HG03457 (cell line): ENCODE results near the gene NPBWR2.
"Not testable (repeated sequence)": the region's sequence is repeated elsewhere in the genome, so short reads cannot be mapped to it uniquely, and the experiment has no call there.

Source experiments
- ATAC-seq: cut with Tn5 transposase; IDR thresholded peaks from one replicate; pipeline ENCODE4 v1.9.1; 2021; ENCODE audit warnings: moderate number of reproducible peaks; ENCODE audit not compliant: unreplicated experiment

Gene NPBWR2

DNA sequence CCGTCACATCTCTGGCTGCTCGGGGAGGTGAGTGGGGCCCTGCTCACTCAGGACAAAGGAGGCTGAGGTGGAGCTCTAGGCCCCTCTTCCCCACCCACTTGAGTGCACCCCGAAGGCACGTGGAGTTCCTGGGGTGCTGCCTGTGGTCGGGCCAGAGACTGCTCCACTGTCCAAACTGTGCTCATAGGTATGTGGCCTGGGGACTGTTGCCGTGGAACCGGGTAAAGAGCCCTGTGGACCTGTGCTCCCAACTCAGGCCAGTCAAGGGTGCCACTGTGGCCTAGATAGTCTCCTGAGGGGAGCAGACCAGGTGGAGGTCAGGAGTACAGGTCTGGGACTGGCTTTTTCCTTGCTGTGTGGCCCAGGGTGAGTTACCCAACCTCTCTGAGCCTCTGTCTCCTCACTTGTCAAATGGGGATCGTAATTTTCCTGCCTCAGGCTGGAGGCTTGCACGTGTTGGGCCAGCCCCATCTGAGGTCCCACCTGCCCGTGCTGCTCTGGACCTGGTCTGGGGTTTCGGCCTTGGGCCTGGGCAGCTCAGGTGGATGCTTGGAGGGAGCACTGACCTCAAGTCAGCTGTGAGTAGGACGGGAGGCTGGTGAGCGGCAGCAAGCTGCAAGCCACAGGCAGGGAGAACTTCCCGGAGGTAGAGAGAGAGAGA, 12.4 kb upstream of the NPBWR2 start:
- no peak for ATAC-seq

DNA sequence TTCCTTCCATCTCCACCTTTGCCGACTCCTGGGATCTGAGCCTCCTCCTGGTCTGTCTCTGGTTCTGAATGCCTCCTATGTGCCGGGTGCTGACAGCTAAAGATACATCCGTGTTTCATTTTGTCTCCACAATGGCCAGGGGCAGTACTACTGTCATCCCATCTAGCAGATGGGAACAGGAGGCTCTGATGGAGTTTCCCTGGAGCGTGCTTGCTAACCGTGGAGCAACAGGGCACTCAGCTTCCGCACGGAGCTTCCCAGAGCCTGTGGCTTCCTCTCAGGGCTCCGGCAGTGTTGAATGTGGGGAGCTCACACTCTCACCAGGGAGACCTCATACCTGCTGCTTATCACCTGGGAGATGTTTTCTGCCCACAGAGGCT, 11.9 kb upstream of the NPBWR2 start:
- no peak for ATAC-seq

DNA sequence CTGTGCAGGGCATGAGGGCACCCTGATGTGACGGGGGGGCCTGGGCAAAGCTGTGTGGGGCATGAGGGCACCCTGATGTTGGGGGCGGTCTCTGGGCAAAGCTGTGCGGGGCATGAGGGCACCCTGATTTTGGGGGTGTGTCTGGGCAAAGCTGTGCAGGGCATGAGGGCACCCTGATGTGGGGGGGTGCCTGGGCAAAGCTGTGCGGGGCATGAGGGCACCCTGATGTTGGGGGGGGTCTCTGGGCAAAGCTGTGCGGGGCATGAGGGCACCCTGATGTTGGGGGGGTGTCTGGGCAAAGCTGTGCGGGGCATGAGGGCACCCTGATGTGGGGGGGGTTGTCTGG, 10.0 kb upstream of the NPBWR2 start:
- ATAC-seq, result not testable (repeated sequence)

DNA sequence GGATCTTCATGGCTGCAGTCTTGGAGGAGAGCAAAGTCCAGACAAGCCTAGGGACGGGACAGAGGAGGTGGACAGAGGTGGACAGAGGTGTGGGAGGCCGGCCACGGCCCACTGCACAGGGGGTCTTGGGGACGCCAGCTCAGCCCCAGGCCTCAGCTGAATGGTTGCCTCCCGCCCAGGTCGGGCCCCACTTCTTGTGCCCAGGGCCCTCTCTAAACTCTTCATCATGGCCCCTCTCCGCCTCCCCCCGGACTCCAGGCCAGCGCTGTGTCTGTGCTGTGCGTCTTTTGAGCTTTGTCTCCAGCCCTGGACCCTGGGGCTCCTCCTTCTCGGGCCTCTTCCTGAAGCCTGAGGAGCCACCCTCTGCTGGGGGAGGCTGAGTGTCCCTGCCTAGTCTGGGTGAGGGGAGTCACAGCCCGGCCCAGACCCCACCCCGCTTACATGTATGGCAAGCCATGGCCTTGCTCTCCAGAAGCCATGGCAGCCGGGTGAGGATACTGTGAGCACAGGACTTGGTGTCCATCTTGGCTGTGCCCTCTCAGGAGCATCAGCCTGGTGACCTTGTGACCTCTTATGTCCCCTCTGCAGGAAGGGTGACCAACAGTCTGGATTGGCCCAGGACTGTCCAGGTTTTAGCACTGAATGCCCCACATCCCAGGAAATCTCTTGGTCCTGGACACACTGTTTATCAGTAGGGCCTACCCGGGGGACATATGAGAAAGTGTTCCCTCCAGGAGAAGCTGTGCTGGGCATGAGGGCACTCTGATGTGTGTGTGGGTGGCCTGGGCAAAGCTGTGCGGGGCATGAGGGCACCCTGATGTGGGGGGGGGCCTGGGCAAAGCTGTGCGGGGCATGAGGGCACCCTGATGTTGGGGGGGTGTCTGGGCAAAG, 9.4 kb upstream of the NPBWR2 start:
- ATAC-seq, result no peak

DNA sequence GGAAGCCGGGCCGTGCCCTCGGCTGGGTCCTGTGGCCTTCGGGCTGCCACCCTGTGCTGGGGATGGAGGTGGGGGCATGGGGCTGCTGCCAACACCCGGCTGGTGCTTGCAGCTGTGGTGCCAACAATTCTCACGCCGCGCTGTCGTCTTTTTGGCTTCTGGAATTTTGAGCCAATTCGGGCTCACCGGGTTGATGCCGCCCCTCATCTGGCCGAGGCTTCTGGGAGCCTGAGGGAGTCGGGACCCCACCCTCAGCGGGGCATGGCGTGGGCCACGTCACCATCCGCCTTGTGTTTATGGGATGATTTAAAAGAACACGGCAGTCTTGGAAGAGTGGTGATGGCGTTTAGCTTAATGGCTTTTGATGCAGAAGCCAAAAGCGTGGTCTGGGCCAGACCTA, 8.7 kb upstream of the NPBWR2 start:
- ATAC-seq, result no peak

DNA sequence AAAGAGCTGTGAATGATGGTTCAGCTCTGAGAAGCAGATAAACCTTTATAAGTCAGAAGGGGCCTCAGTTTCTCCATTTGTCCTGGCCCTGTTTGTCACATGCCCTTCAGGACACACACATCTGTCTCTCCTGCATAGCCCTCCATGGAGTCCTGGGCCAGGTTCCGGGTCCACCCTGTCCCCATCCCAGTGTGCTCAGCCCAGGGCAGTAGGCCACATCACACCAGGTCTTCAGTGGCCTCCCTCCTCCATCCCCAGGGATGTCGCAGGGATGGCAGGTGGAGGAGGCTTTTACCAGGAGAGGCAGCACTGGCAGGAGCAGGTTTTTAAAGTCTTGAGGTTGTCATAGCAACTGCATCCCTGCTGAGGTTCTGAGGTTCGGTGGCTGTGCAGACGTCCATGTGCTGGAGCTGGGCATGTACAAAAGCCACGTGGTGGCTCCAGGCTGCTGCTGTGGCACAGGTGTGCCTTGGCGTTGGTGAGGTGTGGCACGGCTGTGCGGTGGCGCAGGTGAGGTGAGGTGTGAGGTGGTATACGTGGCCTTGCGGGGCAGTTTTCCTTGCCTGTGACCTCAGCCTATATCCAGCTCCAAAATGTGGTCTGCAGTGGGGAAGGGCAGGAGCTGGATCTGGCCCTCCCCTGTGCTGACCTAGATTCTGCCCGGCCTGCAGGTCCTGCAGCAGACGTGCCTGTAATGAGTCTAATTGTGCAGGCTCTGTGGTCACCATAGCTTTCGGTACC, 8.0 kb upstream of the NPBWR2 start:
- ATAC-seq, result no peak

DNA sequence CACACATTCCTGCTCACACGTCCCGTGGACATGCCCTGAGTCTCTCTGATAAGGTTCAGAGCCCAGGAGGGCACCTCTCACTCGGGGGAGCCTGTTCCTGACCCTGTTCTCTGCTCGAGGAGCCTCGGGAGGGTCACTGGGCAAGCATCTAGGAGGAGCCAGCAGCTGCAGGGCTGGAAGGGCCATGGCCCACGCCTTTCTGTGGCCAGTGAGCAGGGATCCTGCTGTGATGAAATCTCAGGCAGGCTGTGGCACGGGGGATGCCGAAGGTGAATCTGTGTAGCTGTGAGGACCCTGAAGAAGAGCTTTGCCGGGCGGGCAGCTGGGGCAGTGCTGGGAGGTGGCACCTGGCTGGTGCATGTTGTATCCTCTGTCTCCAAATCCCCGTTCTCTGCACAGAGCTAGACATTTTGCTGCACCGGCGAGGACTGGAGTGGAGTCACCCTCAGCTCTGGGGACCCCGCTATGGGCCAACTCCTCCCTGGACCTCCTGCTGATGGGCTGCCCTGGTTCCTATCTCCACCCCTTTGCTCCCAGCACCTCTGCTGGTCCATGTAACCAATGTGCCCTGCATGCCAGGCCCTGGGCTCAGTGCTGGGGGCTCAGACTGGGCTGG, 7.1 kb upstream of the NPBWR2 start:
- ATAC-seq, result no peak

DNA sequence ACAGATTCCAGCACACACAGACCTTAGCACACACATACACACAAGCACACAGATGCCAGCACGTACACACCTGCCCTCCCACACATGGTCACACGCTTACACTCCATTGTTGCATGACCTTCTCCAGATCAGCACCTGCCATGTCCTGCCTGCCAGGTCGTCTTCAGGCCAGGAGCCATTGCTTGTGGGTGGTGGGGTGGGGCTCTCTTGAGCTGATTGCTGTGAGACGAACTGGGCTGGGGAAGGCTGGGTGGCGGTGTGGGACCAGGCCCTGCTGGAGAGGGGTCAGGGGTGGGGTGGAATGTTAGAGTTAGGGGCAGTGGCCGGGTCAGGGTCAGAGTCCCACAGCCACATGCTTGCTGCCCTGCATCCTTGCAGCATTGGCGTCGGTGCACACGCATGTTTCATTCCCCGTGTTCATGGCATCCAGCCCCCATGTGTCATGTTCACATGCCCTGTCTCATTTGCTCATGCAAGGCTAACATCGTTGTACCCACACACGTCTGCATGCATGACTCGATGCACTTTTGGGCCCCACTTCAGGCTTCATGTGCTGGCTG, 6.5 kb upstream of the NPBWR2 start:
- ATAC-seq, result no peak

DNA sequence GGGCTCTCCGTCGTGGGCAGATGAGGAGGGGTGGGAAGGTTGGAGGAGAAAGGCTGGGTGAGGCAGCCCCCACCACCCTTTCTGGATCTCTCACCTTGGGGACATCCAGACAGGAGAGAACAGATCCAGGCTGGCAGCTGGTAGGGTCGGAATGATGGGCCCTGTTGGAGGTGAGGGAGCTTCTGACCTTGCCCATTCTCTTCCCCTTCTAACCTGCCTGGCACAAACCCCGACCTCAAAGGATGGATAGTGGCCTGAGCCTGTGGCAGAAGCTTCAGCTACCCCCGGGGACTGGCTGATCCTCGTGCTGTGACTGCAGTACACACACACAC, 6.0 kb upstream of the NPBWR2 start:
- ATAC-seq, result no peak

DNA sequence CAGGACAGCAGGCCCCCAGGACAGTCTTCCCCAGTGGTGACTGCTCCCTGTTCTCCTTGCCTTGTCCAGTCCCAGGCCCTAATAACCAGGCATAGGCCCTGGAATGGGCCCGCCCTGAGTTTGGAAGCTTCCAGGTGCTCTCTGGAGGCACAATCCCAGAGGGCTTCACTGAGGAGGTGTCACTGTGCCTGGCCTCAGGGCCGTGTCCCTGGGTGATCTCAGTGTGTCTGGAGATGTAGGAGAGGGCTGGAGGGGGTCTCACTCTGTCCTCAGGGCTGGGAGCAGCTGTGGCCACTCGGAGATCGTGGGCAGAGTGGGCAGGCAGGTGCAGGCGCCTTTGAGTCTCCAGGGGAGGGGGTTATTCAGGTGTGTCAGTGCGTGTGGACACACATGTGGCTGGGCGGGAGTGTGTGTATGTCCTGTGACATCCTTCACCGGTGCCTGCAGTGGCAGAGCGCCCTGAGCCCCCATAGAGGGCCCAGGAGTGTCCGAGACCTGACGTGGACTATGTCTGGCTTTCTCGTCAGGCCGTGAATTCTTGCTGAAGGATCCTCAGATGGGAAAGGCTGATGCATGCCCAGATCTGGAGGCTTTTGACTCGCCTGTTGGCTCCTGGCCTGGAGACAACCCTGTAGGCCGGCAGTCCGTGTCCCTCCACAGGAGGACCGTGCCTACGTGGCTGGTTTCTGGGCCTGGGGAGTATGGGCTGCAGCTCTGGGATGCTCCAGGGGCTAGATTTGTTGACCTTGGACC, 5.5 kb upstream of the NPBWR2 start:
- ATAC-seq, result no peak

DNA sequence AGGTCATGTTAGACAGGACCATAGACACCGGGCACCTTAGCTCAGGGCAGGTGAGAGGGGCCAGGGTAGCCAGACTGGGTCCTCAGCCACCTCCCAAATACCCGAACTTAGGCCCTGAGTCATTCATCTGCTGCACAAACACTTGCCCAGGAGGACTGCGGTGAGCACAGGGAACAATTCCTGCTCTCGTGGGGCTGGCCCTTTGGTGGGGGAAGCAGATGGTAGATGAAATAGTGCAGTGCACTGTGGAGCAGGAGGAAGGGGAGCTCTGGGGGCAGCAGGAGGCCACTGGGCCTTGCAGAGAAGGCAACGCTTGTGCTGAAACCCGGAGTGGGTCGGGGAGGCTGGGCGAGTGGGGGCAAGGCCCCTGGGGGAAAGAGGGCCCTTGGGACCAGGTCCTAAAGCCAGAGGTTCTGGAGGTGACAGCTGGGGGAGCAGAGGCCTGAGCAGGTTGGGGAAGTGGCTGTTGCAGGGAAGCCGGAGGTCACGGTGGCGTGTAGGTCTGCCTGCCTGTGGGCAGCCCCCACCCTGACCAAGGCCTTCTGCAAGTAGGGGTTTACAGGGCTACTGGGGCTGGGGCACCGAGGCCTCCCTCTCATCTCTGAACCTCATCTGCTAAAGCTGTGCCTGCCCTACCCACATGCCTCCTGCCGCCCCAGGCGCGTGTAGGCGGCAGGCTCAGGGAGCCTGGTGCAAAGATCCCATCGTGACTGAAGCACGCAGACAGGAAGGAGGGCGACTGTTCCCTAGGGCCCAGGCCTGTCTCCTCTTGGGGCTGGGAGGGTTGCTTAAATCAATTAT, 4.7 kb upstream of the NPBWR2 start:
- ATAC-seq, result no peak

DNA sequence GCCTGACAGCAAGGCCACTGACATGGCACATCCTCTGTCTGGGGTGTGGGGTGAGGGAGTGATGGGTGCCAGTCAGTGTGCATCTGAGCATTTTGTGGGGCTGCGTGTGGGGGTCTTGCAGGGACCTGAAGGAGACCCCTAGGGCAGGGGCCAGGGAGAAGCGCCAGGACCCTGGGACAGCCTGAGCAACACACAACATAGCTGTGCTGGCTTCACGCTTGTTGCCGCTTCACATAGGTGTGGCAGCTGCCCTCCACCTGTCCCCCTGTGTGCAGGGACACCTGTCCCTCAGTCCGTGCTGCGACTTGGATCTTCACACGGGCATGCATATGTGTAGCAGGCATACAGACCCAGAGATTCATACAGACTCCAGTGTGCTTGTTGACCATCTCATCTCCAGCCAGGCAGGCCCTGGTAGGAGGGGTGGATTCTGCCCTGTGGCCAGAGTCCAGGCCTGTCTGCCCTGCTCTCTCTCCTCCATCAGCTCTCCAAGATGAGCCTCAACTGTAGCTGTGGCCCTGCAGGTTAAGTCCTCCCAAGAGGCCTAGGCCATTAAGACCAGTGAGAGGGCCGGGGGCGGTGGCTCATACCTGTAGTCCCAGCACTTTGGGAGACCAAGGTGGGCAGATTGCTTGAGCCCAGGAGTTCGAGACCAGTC, 3.2 kb upstream of the NPBWR2 start:
- ATAC-seq, result no peak

DNA sequence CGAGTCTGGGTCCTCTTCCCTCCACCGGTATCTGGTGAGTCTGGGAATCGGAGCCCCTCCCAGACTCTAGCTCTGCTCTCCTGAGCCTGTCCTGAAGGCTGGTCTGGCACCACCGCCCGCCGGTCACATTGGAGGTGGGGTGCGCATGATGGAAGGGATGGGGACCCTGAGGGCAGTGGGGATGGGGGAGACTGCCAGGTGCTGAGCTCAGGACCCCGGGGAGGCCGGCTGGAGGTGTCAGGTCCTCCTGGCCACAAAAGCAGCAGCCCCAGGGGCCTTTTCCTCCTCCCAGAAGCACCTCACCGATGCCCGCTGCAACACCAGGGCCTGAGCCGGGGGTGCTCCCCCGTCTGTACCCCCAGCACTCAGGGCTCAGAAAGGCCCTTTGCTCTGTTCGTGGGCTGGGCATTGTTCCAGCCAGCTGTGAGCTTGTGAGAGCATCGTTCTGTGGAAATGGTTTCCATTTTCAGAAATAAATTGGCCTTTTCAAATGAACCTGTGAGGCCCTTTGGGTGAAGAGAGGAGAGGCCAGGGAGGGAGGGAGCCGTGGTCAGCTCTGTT, 2.5 kb upstream of the NPBWR2 start:
- no peak for ATAC-seq

DNA sequence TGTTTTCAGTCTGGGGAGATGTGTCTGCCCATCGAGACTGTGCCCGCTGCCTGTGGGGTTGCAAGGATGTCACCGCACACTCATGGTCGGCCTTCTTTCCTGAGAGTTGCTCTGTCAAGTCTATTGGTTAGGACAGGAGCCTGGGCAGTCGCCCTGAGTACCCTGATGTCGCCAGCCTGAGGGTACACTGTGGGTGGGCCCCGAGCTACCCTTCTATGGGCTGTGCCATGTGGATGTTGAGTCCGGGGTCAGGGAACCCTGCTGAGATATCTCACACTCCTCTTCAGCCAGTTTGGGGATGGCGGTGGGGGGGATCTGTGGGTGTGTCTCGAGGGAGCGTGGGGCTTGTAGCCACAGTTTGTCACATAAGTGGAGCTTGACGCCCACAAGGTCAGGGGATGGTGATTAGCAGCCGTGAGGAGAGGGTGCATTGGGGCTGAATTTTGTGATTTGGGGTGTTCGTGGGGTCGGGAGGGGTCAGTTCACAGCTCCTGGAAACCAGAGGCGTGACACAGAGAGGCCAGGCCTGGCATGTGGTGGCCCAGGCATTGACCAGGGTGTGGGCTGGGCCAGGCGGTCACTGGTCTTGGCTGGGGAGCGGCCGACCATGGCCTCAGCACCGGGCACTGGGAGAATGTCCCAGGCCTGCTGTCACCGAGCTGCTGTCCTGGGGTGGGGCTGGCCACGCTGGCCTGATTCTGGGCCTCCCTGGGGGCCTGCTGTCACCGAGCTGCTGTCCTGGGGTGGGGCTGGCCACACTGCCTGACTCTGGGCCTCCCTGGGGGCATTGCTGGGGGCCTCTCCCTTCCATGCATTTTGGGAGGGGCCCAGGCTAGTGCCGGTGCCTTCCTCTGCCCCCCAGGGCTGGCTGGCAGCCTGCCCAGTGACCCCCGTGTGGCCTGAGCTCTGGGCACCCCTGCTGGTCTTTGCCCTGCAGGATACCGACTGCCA, 1.6 kb upstream of the NPBWR2 start:
- no peak for ATAC-seq

DNA sequence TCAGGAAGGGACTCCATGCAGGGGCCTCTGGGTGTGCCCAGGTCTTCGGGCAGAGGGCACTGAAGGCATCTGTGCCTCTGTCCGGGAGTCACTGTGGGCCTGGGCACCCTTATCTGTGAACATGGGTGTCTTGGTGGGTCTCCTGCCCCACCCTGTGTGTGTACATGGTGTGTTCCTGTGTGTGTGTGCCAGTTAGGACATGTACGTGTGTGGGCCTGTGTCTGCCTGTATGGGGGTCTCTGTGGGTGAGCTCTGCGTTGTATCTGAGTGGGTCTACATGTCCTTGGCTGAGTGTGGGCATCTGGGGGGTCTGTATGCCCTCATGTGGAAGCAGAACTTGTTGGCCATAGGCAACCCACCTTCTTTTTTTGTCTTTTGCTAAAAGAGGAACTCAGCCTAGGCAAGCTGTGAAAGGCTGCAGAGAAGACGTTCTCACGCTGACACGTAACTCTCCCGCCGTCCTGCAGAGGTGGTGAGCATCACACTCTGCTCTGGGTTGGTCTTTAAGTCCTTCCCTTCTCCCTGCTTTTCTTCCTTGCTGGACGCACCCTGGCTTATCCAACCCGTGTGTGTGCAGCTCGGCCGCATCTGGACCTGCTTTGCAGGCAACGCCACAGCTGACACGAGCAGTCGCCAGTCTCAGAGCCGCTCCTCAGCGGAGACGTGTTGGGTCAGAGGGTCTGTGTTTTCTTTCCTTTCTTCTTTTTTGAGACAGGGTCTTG, 532 bp upstream of the NPBWR2 start:
- ATAC-seq, result no peak

DNA sequence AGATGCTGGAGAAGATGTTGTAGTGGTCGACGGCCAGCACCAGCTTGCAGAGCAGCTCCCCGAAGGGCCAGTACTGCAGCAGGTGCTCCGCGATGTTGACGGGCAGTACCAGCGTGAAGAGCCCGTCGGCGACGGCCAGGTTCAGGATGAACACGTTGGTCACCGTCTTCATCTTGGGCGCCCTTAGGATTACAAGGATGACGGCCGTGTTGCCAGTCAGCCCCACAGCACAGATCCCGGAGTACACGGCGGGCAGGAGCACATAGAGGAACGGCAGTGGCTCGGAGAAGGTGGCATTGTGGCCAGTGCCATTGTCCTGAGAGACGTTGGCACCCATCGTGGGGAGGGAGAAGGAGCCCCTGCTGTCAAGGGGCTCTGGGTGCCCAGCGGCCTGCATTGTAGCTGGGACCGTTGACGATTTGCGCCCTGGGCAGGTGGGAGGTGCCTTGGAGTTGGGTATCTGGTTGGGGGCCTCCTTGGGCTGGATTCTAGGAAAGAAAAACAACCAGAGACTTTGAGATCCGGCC, 867 bp downstream of the NPBWR2 start:
- no peak for ATAC-seq

DNA sequence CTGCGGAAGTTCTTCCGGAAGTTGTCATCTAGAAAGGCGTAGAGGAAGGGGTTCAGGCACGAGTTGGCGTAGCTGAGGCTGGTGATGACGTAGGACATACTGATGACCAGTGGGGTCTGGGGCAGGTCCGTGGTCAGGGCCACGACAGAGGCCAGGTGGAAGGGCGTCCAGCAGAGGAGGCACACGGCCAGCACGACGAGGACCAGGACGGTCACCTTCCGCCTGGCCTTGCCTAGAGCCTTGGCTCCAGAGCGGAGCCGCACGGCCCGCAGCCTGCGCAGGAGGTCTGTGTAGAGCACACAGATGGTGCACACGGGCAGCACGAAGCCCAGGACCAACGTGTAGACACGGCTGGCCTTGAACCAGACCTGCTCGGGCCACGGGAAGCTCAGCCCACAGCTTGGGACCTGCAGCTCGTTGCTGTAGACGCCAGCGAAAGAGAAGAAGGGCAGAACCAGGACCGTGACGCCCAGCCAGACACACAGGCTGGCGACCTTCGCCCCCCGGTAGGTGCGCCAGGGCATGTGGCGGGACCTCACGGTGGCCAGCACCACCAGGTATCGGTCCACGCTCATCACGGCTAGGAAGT, 1.4 kb downstream of the NPBWR2 start:
- ATAC-seq, result no peak
